Stimulated activated CD4-positive, alpha-beta T cell treated with anti-CD3 and anti-CD28 coated beads, Interleukin-15, amount 100 ng/mL, for 48 hours (primary cell): Measurements from ENCODE around the gene PLA2G4B.

Source experiments
- DNase-seq, 2 donors: peaks; one replicate each; pipeline ENCODE4 v3.0.0-alpha.2; 2020; ENCODE audit warnings: low read depth in 2 of 2

PLA2G4B gene

GRCh38 chr15:41825572-41826535 is 12.8 kb upstream of the PLA2G4B start:
- no peak for DNase-seq

DNA sequence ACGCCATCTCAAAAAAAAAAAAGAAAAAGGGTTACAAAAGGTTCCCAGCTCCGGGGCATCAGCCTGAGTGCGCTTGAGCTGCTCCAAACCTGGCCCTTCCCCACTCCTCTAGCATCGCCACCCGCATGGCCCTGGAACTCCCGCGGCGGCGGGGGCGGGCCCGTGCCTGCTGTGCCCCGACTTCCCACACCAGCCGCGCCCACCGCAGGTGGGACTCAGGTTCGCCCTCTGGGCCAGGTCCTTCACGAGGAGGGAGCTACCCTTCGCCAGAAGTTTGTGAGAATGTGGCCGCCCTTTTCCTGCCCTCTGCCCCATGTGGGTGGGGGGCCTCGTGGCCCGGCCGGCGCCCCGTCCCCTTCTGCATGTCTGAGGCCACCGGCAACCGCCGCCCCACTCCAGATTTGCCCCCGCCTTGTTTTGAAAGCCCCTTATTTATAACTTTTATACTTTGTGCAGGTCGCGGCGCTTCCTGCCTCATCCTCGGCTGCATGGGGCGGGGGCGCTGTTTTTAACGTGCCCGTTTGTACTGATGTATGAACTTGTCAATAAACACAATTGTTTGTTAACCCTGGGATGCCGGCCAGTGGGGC is 11.3 kb upstream of the PLA2G4B start:
- DNase-seq = no peak

GRCh38 chr15:41827880-41828806 is 10.5 kb upstream of the PLA2G4B start, which contains the start of gene JMJD7:
Gene JMJD7 (plus strand): TSS chr15:41828092. CDS start chr15:41828125, 33 bp downstream.
- DNase-seq = peak; percentile 91 to 96

GRCh38 chr15:41828807-41829141 is 9.9 kb upstream of the PLA2G4B start:
- no peak for DNase-seq

- no peak for DNase-seq
Observed at GRCh38 chr15:41829959-41830646, 8.5 kb upstream of the PLA2G4B start.

DNA sequence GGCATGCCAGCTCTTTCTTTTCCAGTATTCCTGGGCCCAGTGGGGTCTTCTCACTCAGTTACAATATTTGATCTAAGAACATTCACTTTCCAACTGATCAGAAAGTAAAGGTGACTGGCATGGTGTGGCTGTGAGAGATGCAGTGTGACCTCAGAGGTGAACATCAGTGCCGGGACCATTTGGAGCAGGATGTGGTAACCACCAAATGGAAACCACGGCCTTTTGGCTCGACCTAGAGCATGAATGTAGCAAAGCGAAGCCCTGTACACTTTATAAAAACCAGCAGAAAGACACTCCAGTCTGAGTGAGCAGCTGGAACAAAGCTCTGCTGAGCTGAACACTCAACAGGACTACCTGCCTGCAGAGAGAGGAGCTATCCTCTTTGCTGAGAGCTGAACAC is 7.4 kb upstream of the PLA2G4B start:
- DNase-seq = peak; percentile 40 to 43

GRCh38 chr15:41832208-41832607 is 6.4 kb upstream of the PLA2G4B start:
- no peak for DNase-seq

DNA sequence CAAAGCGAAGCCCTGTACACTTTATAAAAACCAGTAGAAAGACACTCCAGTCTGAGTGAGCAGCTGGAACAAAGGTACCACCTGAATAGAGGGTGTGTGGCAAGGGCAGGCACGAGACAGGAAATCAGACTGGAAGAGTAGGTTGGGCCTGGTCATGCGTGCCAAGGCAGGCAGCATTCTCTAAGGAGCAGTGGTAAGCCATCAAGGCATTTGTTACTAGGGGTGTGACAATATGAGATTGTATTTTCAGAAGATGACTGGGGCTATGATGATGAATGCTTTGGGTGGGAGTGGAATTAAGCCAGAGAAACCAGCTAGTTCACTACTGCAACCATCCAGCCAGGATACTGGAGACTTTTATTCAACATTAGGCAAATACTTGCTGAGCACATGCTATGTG is 5.8 kb upstream of the PLA2G4B start:
- DNase-seq = no peak

DNA sequence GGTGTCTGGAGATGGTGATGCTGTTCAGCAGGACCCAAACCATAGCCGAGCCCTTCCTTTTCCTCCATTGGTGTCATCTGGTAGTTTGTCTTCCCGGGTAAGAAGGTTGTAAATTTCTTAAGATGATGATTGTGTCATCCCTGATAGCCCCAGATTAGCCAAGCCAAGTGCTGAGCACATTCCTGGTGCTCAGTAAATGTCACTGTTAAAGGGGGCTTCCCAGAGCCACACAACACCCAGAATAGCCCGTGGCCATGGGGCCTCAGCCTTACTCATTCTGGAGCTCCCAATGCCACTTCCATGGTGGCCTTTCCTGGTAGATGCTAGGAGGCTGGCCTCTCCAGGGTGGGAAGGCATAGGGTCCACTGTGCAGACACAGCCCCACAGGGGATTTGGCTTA is 4.6 kb upstream of the PLA2G4B start:
- no peak for DNase-seq

DNA sequence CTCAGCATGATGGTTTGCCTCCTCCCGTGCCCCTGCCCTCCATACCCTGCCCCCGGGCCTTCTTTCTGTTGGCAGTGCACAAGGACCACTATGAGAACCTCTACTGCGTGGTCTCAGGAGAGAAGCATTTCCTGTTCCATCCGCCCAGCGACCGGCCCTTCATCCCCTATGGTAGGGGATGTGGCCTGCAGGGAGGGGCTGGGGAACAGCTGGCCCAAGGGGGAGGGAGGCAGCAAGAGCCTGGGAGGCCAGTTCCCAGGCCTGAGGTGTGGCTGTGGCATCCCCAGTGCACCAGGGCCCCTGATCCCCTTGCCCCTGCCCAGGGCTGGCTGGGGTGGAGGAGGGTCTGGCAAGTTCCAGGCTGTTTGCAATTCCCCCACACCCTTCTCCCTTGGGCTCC is 2.6 kb upstream of the PLA2G4B start:
- no peak for DNase-seq

- DNase-seq = no peak
Observed at GRCh38 chr15:41836713-41837454, 1.8 kb upstream of the PLA2G4B start.

DNA sequence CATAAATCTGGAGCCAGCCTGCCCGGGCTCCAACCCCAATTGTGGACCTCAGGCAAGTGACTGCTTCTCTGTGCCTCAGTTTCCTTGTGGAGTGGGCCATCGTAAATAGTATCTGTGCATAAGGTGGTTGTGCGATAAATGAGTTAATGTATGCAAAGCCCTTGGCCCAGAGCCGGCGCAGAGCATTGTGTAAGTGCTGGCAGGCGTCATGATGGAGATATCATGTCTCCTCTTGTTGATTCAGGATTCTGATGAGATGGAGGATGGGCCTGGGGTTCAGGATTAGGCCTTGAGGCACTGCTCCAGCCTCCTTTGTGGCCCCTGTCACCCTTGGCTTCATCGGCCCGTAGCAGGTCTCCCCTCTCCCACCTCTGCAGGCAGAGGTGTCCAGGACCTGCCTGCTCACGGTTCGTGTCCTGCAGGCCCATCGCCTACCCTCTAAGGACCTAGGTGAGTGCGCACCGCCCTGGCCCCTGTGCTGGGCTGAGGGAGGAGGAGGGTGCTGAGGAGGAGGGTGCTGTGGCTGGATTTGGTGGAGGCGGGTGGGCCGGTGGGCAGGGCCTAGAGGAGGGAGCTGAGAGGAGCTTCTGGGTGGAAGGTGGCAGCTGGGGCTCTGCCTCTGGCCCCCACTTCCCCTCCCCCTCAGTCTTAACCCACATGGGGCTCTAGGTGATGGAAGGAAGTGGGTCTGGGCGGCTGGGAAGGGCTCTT is 1.3 kb downstream of the PLA2G4B start:
- DNase-seq = no peak

DNA sequence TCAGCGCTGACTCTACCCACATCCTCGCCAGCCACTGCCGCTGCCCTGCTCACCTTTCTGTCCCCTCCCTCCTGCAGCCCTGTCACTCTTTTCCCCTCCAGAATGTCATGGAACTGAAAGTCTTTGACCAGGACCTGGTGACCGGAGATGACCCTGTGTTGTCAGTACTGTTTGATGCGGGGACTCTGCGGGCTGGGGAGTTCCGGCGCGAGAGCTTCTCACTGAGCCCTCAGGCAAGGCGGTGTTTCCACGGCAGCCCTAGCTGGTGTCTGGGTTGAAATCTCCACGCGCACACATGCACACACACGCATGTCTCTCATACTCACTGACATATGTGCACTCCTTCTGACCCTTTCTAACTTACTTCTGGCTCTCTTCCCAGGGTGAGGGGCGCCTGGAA is 2.0 kb downstream of the PLA2G4B start:
- DNase-seq = no peak

GRCh38 chr15:41841131-41841530 is 2.5 kb downstream of the PLA2G4B start:
- no peak for DNase-seq

DNA sequence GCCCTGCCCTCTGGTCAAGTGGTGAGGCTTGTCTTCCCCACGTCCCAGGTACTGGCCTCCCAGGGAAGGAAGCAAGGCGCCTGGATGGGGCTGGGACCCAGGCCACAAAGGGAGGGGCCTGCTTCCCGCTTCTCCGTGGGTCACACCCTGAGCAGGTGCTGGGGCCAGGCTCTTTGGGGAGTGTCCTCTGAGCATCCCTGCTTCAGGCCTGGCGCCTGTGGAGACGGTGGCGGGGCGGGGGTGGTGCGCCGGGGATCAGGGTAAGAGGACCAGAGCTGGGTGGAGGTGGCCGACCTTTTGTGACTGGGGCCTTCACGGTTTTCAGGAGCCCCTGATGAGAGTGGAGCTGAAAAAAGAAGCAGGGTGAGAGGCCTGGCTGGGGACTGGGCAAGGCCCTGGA is 3.6 kb downstream of the PLA2G4B start:
- DNase-seq = no peak

GRCh38 chr15:41843571-41843970 is 4.9 kb downstream of the PLA2G4B start:
- no peak for DNase-seq

- no peak for DNase-seq
Observed at GRCh38 chr15:41844814-41845213, 6.2 kb downstream of the PLA2G4B start.

- DNase-seq = no peak
Observed at GRCh38 chr15:41847206-41847605, 8.6 kb downstream of the PLA2G4B start.

DNA sequence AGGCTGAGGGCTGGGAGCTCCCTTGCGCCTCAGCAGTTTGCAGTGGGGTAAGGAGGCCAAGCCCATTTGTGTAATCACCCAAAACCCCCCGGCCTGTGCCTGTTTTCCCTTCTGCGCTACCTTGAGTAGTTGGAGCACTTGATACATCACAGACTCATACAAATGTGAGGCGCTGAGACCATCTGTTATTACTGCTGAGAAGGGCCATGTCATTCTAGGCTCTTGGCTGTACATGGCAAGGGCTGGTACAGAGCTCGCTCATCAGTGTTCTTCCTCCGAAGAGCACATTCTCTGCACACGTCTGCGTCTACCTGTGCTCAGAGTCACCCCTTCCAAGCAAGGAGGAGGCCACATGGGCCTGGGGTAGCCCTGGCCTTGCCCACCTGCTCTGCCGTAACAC is 9.3 kb downstream of the PLA2G4B start:
- DNase-seq = no peak

GRCh38 chr15:41848631-41849030 is 10.0 kb downstream of the PLA2G4B start:
- peak; percentile 34 to 60 for DNase-seq
